K562 (cell line): ENCODE measurements around the gene GCH1. TPM values are rescaled to one million over a fixed set of nuclear protein-coding genes. Genes with fewer than 3 reads are reported as not detected.

ENCODE experiments used
- ATAC-seq: fragments of 200-7000 bp; cut with Tn5 transposase; 3 replicates; pipeline ENCODE4 v1.9.1; 2020; ENCODE audit warnings: moderate library complexity
- BruUV-seq: library from RNA; stranded (reverse); fragments of 400-500 nt; replicated peaks from 2 replicates; lab custom pipeline; 2021; lab: Mats Ljungman, UMichigan
- CTCF ChIA-PET: fragments of 300-600 bp; formaldehyde crosslinking; extraction: SDS; loops from one replicate; lab custom pipeline; 2021; ENCODE audit warnings: low intra/inter-chr PET ratio; lab: Yijun Ruan, JAX
- POLR2A ChIA-PET: fragments of 300-600, 350-650 bp; sonication (Branson Sonifier 250); formaldehyde crosslinking; extraction: SDS; loops from one replicate; lab custom pipeline; 2021; ENCODE audit warnings: antibody characterized with exemption, inconsistent platforms; lab: Yijun Ruan, JAX
- DNase-seq, 4 experiments: peaks; one replicate each; pipeline versions ENCODE4 v3.0.0 to v3.0.0-alpha.2; 2011 to 2018; ENCODE audit warnings: low spot score in 3 of 4, mixed read lengths in 3 of 4; ENCODE audit errors: extremely low read depth in 1 of 4
- FAIRE-seq: peaks from 2 replicates; lab custom pipeline; 2011; peaks lifted over from hg19 to GRCh38; lab: Jason Lieb, UNC
- H2AFZ ChIP-seq: 2 replicates; pipeline ENCODE4 v1.6.0; 2011; ENCODE audit warnings: low read depth, low read length, control low read depth, inconsistent platforms
- H3K27ac ChIP-seq: fragments of 200-600 bp; 3 replicates; pipeline ENCODE4 v1.8.0; 2011; ENCODE audit warnings: low read depth, mild to moderate bottlenecking, control low read depth, inconsistent platforms, low read length, moderate library complexity, mixed read lengths; ENCODE audit errors: extremely low read depth
- H3K27me3 ChIP-seq, 2 experiments: fragments of 300-600 bp in 1 of 2; 2 replicates in 1 of 2; 3 replicates in 1 of 2; pipeline versions ENCODE4 v1.6.0 to v1.8.0; 2011; ENCODE audit warnings: inconsistent platforms in 2 of 2, low read length in 2 of 2, mild to moderate bottlenecking in 1 of 2, mixed read lengths in 1 of 2, moderate library complexity in 1 of 2; ENCODE audit not compliant: control insufficient read depth in 2 of 2, insufficient read depth in 2 of 2
- H3K36me3 ChIP-seq: fragments of 300-600 bp; 3 replicates; pipeline ENCODE4 v1.8.0; 2011; ENCODE audit warnings: mild to moderate bottlenecking, low read length, inconsistent platforms; ENCODE audit not compliant: control insufficient read depth, insufficient read depth
- H3K4me1 ChIP-seq, 2 experiments: fragments of 200-600 bp in 1 of 2; replicated peaks in 1 of 2; 2 replicates in 1 of 2; 3 replicates in 1 of 2; pipeline versions ENCODE4 v1.5.1 to v1.8.0; 2011; ENCODE audit warnings: inconsistent platforms in 2 of 2, low read length in 2 of 2, mild to moderate bottlenecking in 1 of 2, mixed read lengths in 1 of 2, moderate library complexity in 1 of 2; ENCODE audit not compliant: control insufficient read depth in 2 of 2, insufficient read depth in 2 of 2
- H3K4me2 ChIP-seq: 2 replicates; pipeline ENCODE4 v1.6.1; 2011; ENCODE audit warnings: low read length, control low read depth, inconsistent platforms, mixed read lengths; ENCODE audit not compliant: insufficient read depth
- H3K4me3 ChIP-seq: fragments of 200-600 bp; sonication (generic), shearing (Covaris generic); 2 replicates; pipeline ENCODE4 v1.5.1; 2016; ENCODE audit warnings: control low read depth, inconsistent platforms
- H3K79me2 ChIP-seq: fragments of 200-600 bp; 3 replicates; pipeline ENCODE4 v1.8.0; 2011; ENCODE audit warnings: low read length, inconsistent platforms; ENCODE audit not compliant: control insufficient read depth, insufficient read depth
- H3K9ac ChIP-seq, 2 experiments: 2 replicates each; pipeline versions ENCODE4 v1.6.0 to v1.6.1; 2011; ENCODE audit warnings: low read depth in 2 of 2, low read length in 2 of 2, control low read depth in 1 of 2, inconsistent platforms in 1 of 2, mild to moderate bottlenecking in 1 of 2, mixed read lengths in 1 of 2; ENCODE audit not compliant: insufficient read depth in 1 of 2
- H3K9me1 ChIP-seq: one replicate; pipeline ENCODE4 v1.6.0; 2011; ENCODE audit warnings: inconsistent platforms, mild to moderate bottlenecking, low read length, moderate library complexity; ENCODE audit not compliant: control insufficient read depth, insufficient read depth
- H3K9me3 ChIP-seq: replicated peaks from 2 replicates; pipeline ENCODE4 v1.5.1; 2011; ENCODE audit warnings: low read depth, low read length, inconsistent platforms; ENCODE audit not compliant: control insufficient read depth, insufficient read depth
- H4K20me1 ChIP-seq: replicated peaks from 2 replicates; pipeline ENCODE4 v1.6.1; 2011; ENCODE audit warnings: low read length, inconsistent platforms, mixed read lengths; ENCODE audit not compliant: control insufficient read depth, insufficient read depth
- ELF1 ChIP-seq: fragments of 200-800 bp; sonication (Bioruptor generic); IDR thresholded peaks from 2 replicates; pipeline ENCODE4 v1.6.1; 2016; ENCODE audit warnings: missing genetic modification characterization, missing compliant biosample characterization
- GABPB2 ChIP-seq: fragments of 250-450 bp; sonication (Bioruptor Pico); conservative IDR thresholded peaks from 2 replicates; pipeline ENCODE4 v1.5.1; 2021; ENCODE audit warnings: mild to moderate bottlenecking
- GMEB1 ChIP-seq: fragments of 250-450 bp; sonication (Bioruptor Pico); IDR thresholded peaks from 2 replicates; pipeline ENCODE4 v1.4.0; 2020; ENCODE audit warnings: mild to moderate bottlenecking
- ILK ChIP-seq: fragments of 450-650 bp; IDR thresholded peaks from 2 replicates; pipeline ENCODE4 v1.6.1; 2016; ENCODE audit warnings: missing genetic modification characterization, low read depth, mild to moderate bottlenecking, missing compliant biosample characterization, moderate library complexity, borderline replicate concordance
- MEF2A ChIP-seq: IDR thresholded peaks from 2 replicates; pipeline ENCODE4 v1.6.1; 2011; ENCODE audit warnings: low read depth, mild to moderate bottlenecking, low read length, moderate library complexity; ENCODE audit not compliant: control insufficient read depth
- MITF ChIP-seq: IDR thresholded peaks from 2 replicates; pipeline ENCODE4 v1.6.1; 2014; ENCODE audit warnings: antibody characterized with exemption
- MLX ChIP-seq, 2 experiments: fragments of 450-650 bp in 1 of 2; sonication (generic) in 1 of 2; formaldehyde crosslinking; conservative IDR thresholded peaks; 2 replicates each; pipeline versions ENCODE4 v1.4.0 to v1.8.1; 2020 to 2022; ENCODE audit warnings: mild to moderate bottlenecking in 1 of 2, missing genetic modification reagents in 1 of 2
- NBN ChIP-seq: fragments of 450-650 bp; IDR thresholded peaks from 2 replicates; pipeline ENCODE4 v1.6.1; 2016; ENCODE audit warnings: low read depth, mild to moderate bottlenecking
- NR2C2 ChIP-seq, 2 experiments: fragments of 200-800 bp in 1 of 2; sonication (Bioruptor generic) in 1 of 2; sonication (generic) in 1 of 2; formaldehyde crosslinking in 1 of 2; IDR thresholded peaks; 2 replicates each; pipeline versions ENCODE4 v1.6.1 to v1.8.0; 2016 to 2022; ENCODE audit warnings: mild to moderate bottlenecking in 1 of 2, missing compliant biosample characterization in 1 of 2, missing genetic modification characterization in 1 of 2, missing genetic modification reagents in 1 of 2
- PHF21A ChIP-seq: fragments of 450-650 bp; IDR thresholded peaks from 2 replicates; pipeline ENCODE4 v1.6.1; 2017; ENCODE audit warnings: low read depth, borderline replicate concordance
- THRA ChIP-seq: fragments of 450-650 bp; IDR thresholded peaks from 2 replicates; pipeline ENCODE4 v1.6.1; 2017; ENCODE audit warnings: mild to moderate bottlenecking, moderate library complexity
- UBTF ChIP-seq, 2 experiments: IDR thresholded peaks; 2 replicates each; pipeline ENCODE4 v1.6.1; 2012; ENCODE audit warnings: improper control_type of control experiment in 2 of 2, low read depth in 2 of 2, low read length in 2 of 2, borderline replicate concordance in 1 of 2
- ZEB2 ChIP-seq: fragments of 450-650 bp; IDR thresholded peaks from 2 replicates; pipeline ENCODE4 v1.6.1; 2016
- ZNF3 ChIP-seq: fragments of 250-450 bp; sonication (Bioruptor Pico); IDR thresholded peaks from 2 replicates; pipeline ENCODE4 v1.5.0; 2021; ENCODE audit warnings: mild to moderate bottlenecking, moderate library complexity
- ZNF436 ChIP-seq: fragments of 250-450, 450-650 bp; sonication (Bioruptor Pico); formaldehyde crosslinking; IDR thresholded peaks from 2 replicates; pipeline ENCODE4 v1.7.0; 2020; ENCODE audit warnings: mild to moderate bottlenecking
- ZNF561 ChIP-seq: fragments of 450-650 bp; formaldehyde crosslinking; conservative IDR thresholded peaks from 2 replicates; pipeline ENCODE4 v1.4.0; 2020; ENCODE audit warnings: mild to moderate bottlenecking, moderate library complexity
- WGBS: fragments of 100-300 bp; shearing (Covaris generic); methylation state at CpG from one replicate; pipeline ENCODE4 v1.1.6; 2016; ENCODE audit warnings: low coverage, mixed read lengths; ENCODE audit not compliant: insufficient coverage; ENCODE audit errors: missing lambda C conversion rate; 5-methylcytosine and 5-hydroxymethylcytosine counted together
- in situ Hi-C: fragments of 300-500 bp; cut with MboI; formaldehyde crosslinking; loops from 4 replicates; pipeline ENCODE4 v1.15.0; 2018; ENCODE audit warnings: inconsistent platforms, mixed read lengths
- intact Hi-C: fragments of 100-400 bp; cut with micrococcal nuclease; formaldehyde crosslinking; loops from 2 replicates; pipeline ENCODE4 v1.14.2; 2022
- polyA plus RNA-seq, 8 experiments: library from polyadenylated mRNA; depleted of rRNA in 4 of 8; stranded (reverse) in 5 of 8; unstranded in 3 of 8; fragments of >200 nt; fragmentation: Nextera tagmentation in 2 of 8; fragmentation: Illumina TruSeq in 1 of 8; extraction: Ambion mirVana in 2 of 8; extraction: Trizol in 1 of 8; gene quantifications; 2 replicates each; pipeline versions ENCODE4 v1.2.1 to v1.2.3, GENCODE V29; 2011 to 2014; ENCODE audit warnings: inconsistent platforms in 1 of 8, missing spikeins in 1 of 8
- total RNA-seq, 7 experiments: library from RNA; depleted of rRNA in 6 of 7; stranded (reverse); fragments of >200 nt in 6 of 7; fragmentation: Illumina TruSeq in 2 of 7; extraction: Trizol in 2 of 7; gene quantifications; 2 replicates each; pipeline versions ENCODE4 v1.2.1 to v1.2.3, GENCODE V29; 2011 to 2021; ENCODE audit warnings: low replicate concordance in 1 of 7

The GCH1 gene
- total and polyA plus RNA-seq, 9 of the 15 experiments (the other 6 are each of a cell fraction or from before 2014, with no cell fraction given): 3.9 to 13.1 (median 6.5) TPM

- no peak overlapping the region for H2AFZ ChIP-seq
- WGBS: 54% methylated on average over 8 of the region's 12 CpGs
- CTCF ChIA-PET: no interaction called here
Observed at GRCh38 chr14:54815016-54815415, 87.6 kb downstream of the GCH1 start.

More at GRCh38 chr14:54815016-54815415, 87.6 kb downstream of the GCH1 start:
- FAIRE-seq (no peak), DNase-seq (no peak), ATAC-seq (no peak)
- POLR2A ChIA-PET: no interaction called here
- TF ChIP-seq ZNF436 (CRISPR knock-in tag): no peak
- no peak for TF ChIP-seq NR2C2 (CRISPR knock-in tag; IDR thresholded peaks at IDR 0.05)
- no peak for TF ChIP-seq NR2C2 (tag; IDR thresholded peaks at IDR 0.05)
- TF ChIP-seq ZEB2: no peak
- TF ChIP-seq MITF: no peak
- TF ChIP-seq ILK (tag): no peak
- TF ChIP-seq ZNF561: no peak
- TF ChIP-seq NBN: no peak
- TF ChIP-seq PHF21A: no peak
- TF ChIP-seq ZNF3 (CRISPR knock-in tag): no peak
- TF ChIP-seq GABPB2 (CRISPR knock-in tag): no peak
- no peak for TF ChIP-seq GMEB1 (CRISPR knock-in tag)
- TF ChIP-seq THRA: no peak
- TF ChIP-seq MEF2A: no peak
- TF ChIP-seq UBTF (IDR thresholded peaks at IDR 0.05; ENCODE audit: borderline replicate concordance in 1 of 2, low read depth in 2 of 2, low read length in 2 of 2): no peak
- TF ChIP-seq ELF1 (tag): no peak
- no peak for TF ChIP-seq MLX (CRISPR knock-in tag; conservative IDR thresholded peaks at IDR 0.05)
- no TSS peak for BruUV-seq
- Histone ChIP-seq H3K9me3 (no peaks in the 10 kb centered on the region), H3K4me1 (no peaks in the 10 kb centered on the region; a peak in 1 of 5 replicates), H4K20me1 (no peaks in the 10 kb centered on the region), H3K27ac (no peak overlapping the region), H3K4me2 (no peak overlapping the region), H3K79me2 (no peaks in the 10 kb centered on the region), H3K36me3 (no peaks in the 10 kb centered on the region), H3K9me1 (no peaks in the 10 kb centered on the region), H3K4me3 (no peak overlapping the region), H3K9ac (no peak overlapping the region), H3K27me3 (peaks cover 5 to 20% of the 10 kb centered on the region in 2 experiments; a peak in 3 of 5 replicates)
- intact Hi-C loops (no loop called here), in situ Hi-C loops (no loop called here)
